Thyroid gland (tissue), 4 donors: ENCODE data around the gene PAQR5. TPM values are rescaled to one million over a fixed set of nuclear protein-coding genes. Genes with fewer than 3 reads are reported as not detected.

Experiments
- DNase-seq, 2 donors: peaks; one replicate each; pipeline ENCODE4 v3.0.0-alpha.2; 2019
- H3K27ac ChIP-seq, 3 donors: fragments of 200-600 bp; sonication (generic); 1 replicate in 2 of 3; 2 replicates in 1 of 3; pipeline ENCODE4 v1.5.1; 2016 to 2019; ENCODE audit warnings: mild to moderate bottlenecking in 1 of 3, moderate library complexity in 1 of 3
- H3K27me3 ChIP-seq: fragments of 200-600 bp; sonication (generic); one replicate; pipeline ENCODE4 v1.5.1; 2019
- H3K36me3 ChIP-seq, 2 donors: fragments of 200-600 bp; sonication (generic); one replicate each; pipeline ENCODE4 v1.5.1; 2016 to 2019
- H3K4me1 ChIP-seq, 2 donors: fragments of 200-600 bp; sonication (generic); one replicate each; pipeline ENCODE4 v1.5.1; 2017 to 2019
- H3K4me3 ChIP-seq, 3 donors: fragments of 200-600 bp; sonication (generic); replicated peaks in 1 of 3; 1 replicate in 2 of 3; 2 replicates in 1 of 3; pipeline ENCODE4 v1.5.1; 2016; ENCODE audit warnings: mild to moderate bottlenecking in 1 of 3
- H3K9me3 ChIP-seq: fragments of 200-600 bp; sonication (generic); one replicate; pipeline ENCODE4 v1.5.1; 2017
- POLR2A ChIP-seq, 2 donors: fragments of 450-650 bp; IDR thresholded peaks; one replicate each; pipeline ENCODE4 v1.6.1; 2017; ENCODE audit warnings: antibody characterized with exemption in 2 of 2, mild to moderate bottlenecking in 2 of 2, moderate library complexity in 1 of 2
- WGBS, 2 donors: methylation state at CpG; one replicate each; pipeline ENCODE4 v1.1.5; 2017; 5-methylcytosine and 5-hydroxymethylcytosine counted together
- intact Hi-C: fragments of 100-400 bp; cut with DNase I; formaldehyde crosslinking; loops from one replicate; pipeline ENCODE4 v1.15.1; 2023
- total RNA-seq, 4 donors: library from RNA; depleted of rRNA; stranded (reverse); fragments of >200 nt; gene quantifications; one replicate each; pipeline ENCODE4 v1.2.3, GENCODE V29; 2016
- TF ChIP-seq, protein P1 (sequence below), 6 experiments: fragments of 200-600 bp in 3 of 6; fragments of 450-650 bp in 3 of 6; sonication (generic) in 3 of 6; IDR thresholded peaks; one replicate each; pipeline ENCODE4 v1.5.1; 2016 to 2019; ENCODE audit warnings: antibody characterized with exemption in 6 of 6, mild to moderate bottlenecking in 2 of 6, inconsistent platforms in 1 of 6, moderate library complexity in 1 of 6

Gene PAQR5
- total RNA-seq, 4 donors from 2014 or later, result 0.24 to 1.5 (median 0.65) TPM

- TF ChIP-seq POLR2A (IDR thresholded peaks at IDR 0.05), result no peak
- TF ChIP-seq, protein P1, sequence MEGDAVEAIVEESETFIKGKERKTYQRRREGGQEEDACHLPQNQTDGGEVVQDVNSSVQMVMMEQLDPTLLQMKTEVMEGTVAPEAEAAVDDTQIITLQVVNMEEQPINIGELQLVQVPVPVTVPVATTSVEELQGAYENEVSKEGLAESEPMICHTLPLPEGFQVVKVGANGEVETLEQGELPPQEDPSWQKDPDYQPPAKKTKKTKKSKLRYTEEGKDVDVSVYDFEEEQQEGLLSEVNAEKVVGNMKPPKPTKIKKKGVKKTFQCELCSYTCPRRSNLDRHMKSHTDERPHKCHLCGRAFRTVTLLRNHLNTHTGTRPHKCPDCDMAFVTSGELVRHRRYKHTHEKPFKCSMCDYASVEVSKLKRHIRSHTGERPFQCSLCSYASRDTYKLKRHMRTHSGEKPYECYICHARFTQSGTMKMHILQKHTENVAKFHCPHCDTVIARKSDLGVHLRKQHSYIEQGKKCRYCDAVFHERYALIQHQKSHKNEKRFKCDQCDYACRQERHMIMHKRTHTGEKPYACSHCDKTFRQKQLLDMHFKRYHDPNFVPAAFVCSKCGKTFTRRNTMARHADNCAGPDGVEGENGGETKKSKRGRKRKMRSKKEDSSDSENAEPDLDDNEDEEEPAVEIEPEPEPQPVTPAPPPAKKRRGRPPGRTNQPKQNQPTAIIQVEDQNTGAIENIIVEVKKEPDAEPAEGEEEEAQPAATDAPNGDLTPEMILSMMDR (IDR thresholded peaks at IDR 0.05), result no peak
- Histone ChIP-seq H3K4me1 (no peaks in the 10 kb centered on the region), H3K27me3 (no peaks in the 10 kb centered on the region), H3K36me3 (no peaks in the 10 kb centered on the region), H3K27ac (no peak overlapping the region), H3K4me3 (no peak overlapping the region), H3K9me3 (no peaks in the 10 kb centered on the region)
- intact Hi-C loops, result no loop called here
- 76 to 79% methylated on average over 5 of the region's 5 CpGs for WGBS, 2 donors
- no peak for DNase-seq
Observed at GRCh38 chr15:69317392-69317841, 18.7 kb downstream of the PAQR5 start.

DNA sequence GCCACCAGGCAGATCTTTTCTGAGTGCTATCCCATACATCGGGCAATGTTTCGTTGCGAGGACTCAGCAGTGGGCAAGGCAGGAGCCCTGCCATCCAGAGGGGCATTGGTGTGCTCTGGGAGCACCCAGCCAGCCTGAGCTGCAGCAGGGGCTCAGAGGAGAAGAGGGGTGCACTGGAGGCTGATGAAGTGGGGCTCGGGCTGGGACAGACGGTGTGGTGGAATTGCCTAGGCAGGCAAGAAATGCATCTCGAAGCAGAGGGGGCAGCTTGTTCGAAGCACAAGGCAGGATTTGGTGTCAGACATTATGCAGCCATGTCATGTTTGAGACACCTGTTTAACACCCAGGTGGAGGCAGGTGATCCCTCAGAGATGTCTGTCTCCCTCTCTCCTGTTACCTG, 19.3 kb downstream of the PAQR5 start:
- H3K4me1 ChIP-seq, result no peaks in the 10 kb centered on the region
- H3K27me3 ChIP-seq, result no peaks in the 10 kb centered on the region
- H3K4me3 ChIP-seq, result no peak overlapping the region
- intact Hi-C loops, result no loop called here
- no peaks in the 10 kb centered on the region for H3K9me3 ChIP-seq
- H3K36me3 ChIP-seq, result no peaks in the 10 kb centered on the region
- no peak for DNase-seq
- 91 to 99% methylated on average over 7 of the region's 7 CpGs for WGBS, 2 donors
- no peak overlapping the region for H3K27ac ChIP-seq
- TF ChIP-seq, protein P1 (IDR thresholded peaks at IDR 0.05), result no peak
- no peak for TF ChIP-seq POLR2A (IDR thresholded peaks at IDR 0.05)

DNA sequence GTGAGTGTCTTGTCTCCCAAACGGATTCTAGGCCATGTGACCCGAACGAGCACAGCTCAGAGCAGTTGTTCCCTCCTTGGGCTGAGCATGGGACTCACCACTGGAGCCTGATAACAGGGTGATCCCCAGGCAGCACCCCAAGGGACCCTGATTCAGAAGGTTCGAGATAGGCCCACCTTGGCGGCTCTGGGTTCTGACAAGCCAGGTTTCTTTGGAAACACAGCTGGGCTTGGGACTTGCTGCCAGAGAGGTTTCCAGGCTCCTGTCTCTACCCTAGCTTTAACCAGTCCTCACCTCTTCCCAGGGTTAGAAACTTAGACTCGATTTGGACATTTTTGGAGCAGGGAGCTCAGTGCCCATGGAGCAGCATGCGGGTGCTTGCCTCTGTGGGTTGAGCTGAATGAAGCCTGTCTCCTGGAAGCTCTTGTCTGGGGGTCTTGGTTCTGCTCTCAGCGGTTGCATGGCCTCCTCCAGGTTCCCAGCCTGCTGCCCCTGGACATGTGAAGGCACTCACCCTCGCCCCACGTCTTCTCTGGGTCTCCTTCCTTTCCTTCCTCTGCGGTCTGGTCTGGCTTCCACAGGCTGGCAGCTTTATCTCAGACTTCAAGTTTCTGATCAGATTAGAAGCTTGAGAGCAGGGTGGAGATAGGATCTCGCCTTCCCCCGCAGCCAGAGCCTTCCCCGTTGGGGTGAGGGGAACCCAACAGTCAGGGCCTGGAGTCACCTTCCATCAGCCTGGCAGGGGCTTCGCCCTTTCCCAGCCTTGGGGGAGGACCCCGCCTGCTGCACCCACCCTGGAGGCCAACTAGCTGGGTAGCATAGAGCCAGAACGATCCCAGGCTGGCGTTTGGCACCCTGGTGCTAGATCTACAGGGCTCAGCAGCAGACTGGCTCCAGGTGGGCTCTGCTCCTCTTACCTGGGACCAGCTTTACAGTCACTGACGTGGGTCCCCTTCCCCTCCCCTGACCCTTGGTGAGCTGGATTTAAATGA, 21.0 kb downstream of the PAQR5 start:
- no peak for DNase-seq
- WGBS, 2 donors, result 79 to 80% methylated on average over 16 to 19 of the region's 19 CpGs
- Histone ChIP-seq H3K27ac (no peak overlapping the region), H3K9me3 (no peaks in the 10 kb centered on the region), H3K4me1 (no peaks in the 10 kb centered on the region), H3K4me3 (no peak overlapping the region), H3K27me3 (no peaks in the 10 kb centered on the region), H3K36me3 (no peaks in the 10 kb centered on the region)
- intact Hi-C loops, result no loop called here
- no peak for TF ChIP-seq POLR2A (IDR thresholded peaks at IDR 0.05)
- TF ChIP-seq, protein P1 (IDR thresholded peaks at IDR 0.05), result no peak

DNA sequence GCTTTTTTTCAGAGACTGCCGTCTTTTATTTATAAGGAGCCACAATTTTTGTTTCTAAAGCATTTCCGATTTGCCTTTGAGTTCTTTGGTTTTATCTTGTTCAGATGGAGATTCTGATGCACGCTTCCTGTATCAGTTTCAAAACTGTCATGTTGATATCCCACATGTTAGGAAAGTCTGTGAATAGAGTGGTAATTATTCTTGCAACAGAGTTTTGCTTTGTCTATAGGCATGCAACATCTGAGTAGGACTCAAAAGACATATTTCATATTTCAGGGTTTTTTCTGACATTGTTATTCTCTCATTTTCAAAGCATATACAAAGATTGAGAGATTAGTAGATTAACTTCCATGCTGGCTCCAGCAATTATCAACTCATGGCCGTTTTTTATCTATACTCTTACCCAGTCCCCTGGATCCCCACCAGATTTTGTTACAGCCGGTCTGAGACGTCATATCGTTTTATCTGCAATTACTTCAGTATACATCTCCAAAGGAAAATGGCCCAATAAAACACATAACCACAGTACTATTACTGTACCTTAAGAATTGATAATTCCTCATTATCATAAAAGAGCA, 22.4 kb downstream of the PAQR5 start:
- intact Hi-C loops, result no loop called here
- Histone ChIP-seq H3K36me3 (no peaks in the 10 kb centered on the region), H3K27ac (no peak overlapping the region), H3K9me3 (no peaks in the 10 kb centered on the region), H3K27me3 (no peaks in the 10 kb centered on the region), H3K4me3 (no peak overlapping the region), H3K4me1 (no peaks in the 10 kb centered on the region)
- no peak for DNase-seq
- TF ChIP-seq, protein P1 (IDR thresholded peaks at IDR 0.05), result no peak
- no peak for TF ChIP-seq POLR2A (IDR thresholded peaks at IDR 0.05)
- 74 to 82% methylated on average over 7 of the region's 7 CpGs for WGBS, 2 donors
